Liver (tissue), 9 donors: ENCODE measurements around the gene SIRT5. TPM values are rescaled to one million over a fixed set of nuclear protein-coding genes. Genes with fewer than 3 reads are reported as not detected.

Experiments
- DNase-seq: peaks from one replicate; pipeline ENCODE4 v3.0.0-alpha.2; 2017; ENCODE audit warnings: low spot score
- H3K27ac ChIP-seq, 2 donors: one replicate each; pipeline ENCODE4 v1.7.0; 2013; ENCODE audit warnings: inconsistent platforms in 2 of 2, low read length in 2 of 2, control low read depth in 1 of 2, low read depth in 1 of 2, mild to moderate bottlenecking in 1 of 2
- H3K27me3 ChIP-seq, 4 donors: one replicate each; pipeline versions ENCODE4 v1.6.1 to v1.7.0; 2013; ENCODE audit warnings: low read length in 3 of 4, inconsistent platforms in 1 of 4, mild to moderate bottlenecking in 1 of 4, moderate library complexity in 1 of 4; ENCODE audit not compliant: control insufficient read depth in 4 of 4, insufficient read depth in 4 of 4
- H3K36me3 ChIP-seq, 4 donors: one replicate each; pipeline versions ENCODE4 v1.6.1 to v1.7.0; 2013; ENCODE audit warnings: low read length in 3 of 4, mild to moderate bottlenecking in 3 of 4, low read depth in 1 of 4, moderate library complexity in 1 of 4; ENCODE audit not compliant: control insufficient read depth in 4 of 4, insufficient read depth in 3 of 4
- H3K4me1 ChIP-seq, 4 donors: one replicate each; pipeline versions ENCODE4 v1.6.1 to v1.7.0; 2013; ENCODE audit warnings: low read length in 3 of 4, mild to moderate bottlenecking in 3 of 4, moderate library complexity in 1 of 4; ENCODE audit not compliant: control insufficient read depth in 4 of 4, insufficient read depth in 4 of 4
- H3K4me3 ChIP-seq, 3 donors: one replicate each; pipeline versions ENCODE4 v1.6.1 to v1.7.0; 2013; ENCODE audit warnings: low read length in 3 of 3, control low read depth in 1 of 3, low read depth in 1 of 3, mild to moderate bottlenecking in 1 of 3
- H3K9ac ChIP-seq, 2 donors: one replicate each; pipeline ENCODE4 v1.7.0; 2013; ENCODE audit warnings: low read length in 2 of 2, mild to moderate bottlenecking in 2 of 2, moderate library complexity in 2 of 2, control low read depth in 1 of 2, low read depth in 1 of 2
- H3K9me3 ChIP-seq, 4 donors: one replicate each; pipeline versions ENCODE4 v1.6.1 to v1.7.0; 2013; ENCODE audit warnings: low read length in 3 of 4; ENCODE audit not compliant: control insufficient read depth in 4 of 4
- ATF3 ChIP-seq: IDR thresholded peaks from 2 replicates; pipeline ENCODE4 v1.6.1; 2016; ENCODE audit warnings: antibody characterized with exemption
- EGR1 ChIP-seq, 2 donors: IDR thresholded peaks; 2 replicates each; pipeline ENCODE4 v1.6.1; 2016 to 2018; ENCODE audit warnings: antibody characterized with exemption in 2 of 2, low read depth in 2 of 2
- FOXA1 ChIP-seq: IDR thresholded peaks from 2 replicates; pipeline ENCODE4 v1.6.1; 2016; ENCODE audit warnings: antibody characterized with exemption
- FOXA2 ChIP-seq: IDR thresholded peaks from 2 replicates; pipeline ENCODE4 v1.6.1; 2016; ENCODE audit warnings: antibody characterized with exemption
- HNF4A ChIP-seq, 2 donors: conservative IDR thresholded peaks; 2 replicates each; pipeline ENCODE4 v1.6.1; 2016; ENCODE audit warnings: antibody characterized with exemption in 2 of 2, mild to moderate bottlenecking in 2 of 2
- HNF4G ChIP-seq: IDR thresholded peaks from 2 replicates; pipeline ENCODE4 v1.6.1; 2016; ENCODE audit warnings: antibody characterized with exemption
- JUND ChIP-seq, 2 donors: IDR thresholded peaks; 2 replicates each; pipeline ENCODE4 v1.6.1; 2016; ENCODE audit warnings: antibody characterized with exemption in 2 of 2
- RAD21 ChIP-seq, 2 donors: IDR thresholded peaks; 2 replicates each; pipeline ENCODE4 v1.6.1; 2016; ENCODE audit warnings: antibody characterized with exemption in 2 of 2, mild to moderate bottlenecking in 2 of 2
- REST ChIP-seq: IDR thresholded peaks from 2 replicates; pipeline ENCODE4 v1.6.1; 2016; ENCODE audit warnings: antibody characterized with exemption, mild to moderate bottlenecking
- RXRA ChIP-seq, 2 donors: IDR thresholded peaks; 2 replicates each; pipeline ENCODE4 v1.6.1; 2017 to 2018; ENCODE audit warnings: antibody characterized with exemption in 2 of 2, mild to moderate bottlenecking in 1 of 2
- SP1 ChIP-seq: IDR thresholded peaks from 2 replicates; pipeline ENCODE4 v1.6.1; 2018; ENCODE audit warnings: antibody characterized with exemption, mild to moderate bottlenecking
- YY1 ChIP-seq: IDR thresholded peaks from 2 replicates; pipeline ENCODE4 v1.6.1; 2016; ENCODE audit warnings: antibody characterized with exemption, mild to moderate bottlenecking
- WGBS: extraction: QIAGEN DNeasy Blood & Tissue Kit; methylation state at CpG from one replicate; pipeline ENCODE4 v1.1.7; 2013; 5-methylcytosine and 5-hydroxymethylcytosine counted together
- polyA plus RNA-seq, 2 donors: library from polyadenylated mRNA; stranded (reverse) in 1 of 2; unstranded in 1 of 2; fragments of 200-250 nt in 1 of 2; fragments of >200 nt in 1 of 2; fragmentation: Nextera tagmentation in 1 of 2; extraction: Ambion mirVana in 1 of 2; gene quantifications; one replicate each; pipeline versions ENCODE4 v1.2.1 to v1.2.3, GENCODE V29; 2013 to 2015
- total RNA-seq, 2 donors: library from RNA; depleted of rRNA; stranded (reverse); fragments of >200 nt; gene quantifications; one replicate each; pipeline ENCODE4 v1.2.3, GENCODE V29; 2014
- donor health status: healthy.
- donor health status: healthy.
- donor health status: healthy.
- donor health status: healthy.
- donor health status: healthy.

Gene SIRT5
- total and polyA plus RNA-seq, 4 donors = 7.5 to 12.6 (median 8.8) TPM

GRCh38 chr6:13643125-13643524, 68.7 kb downstream of the SIRT5 start:
- Histone ChIP-seq H3K4me3 (no peak overlapping the region), H3K27ac (no peak overlapping the region), H3K4me1 (no peaks in the 10 kb centered on the region), H3K36me3 (peaks cover 2 to 15% (median 9%) of the 10 kb centered on the region in 4 donors), H3K27me3 (no peaks in the 10 kb centered on the region), H3K9ac (no peak overlapping the region), H3K9me3 (no peaks in the 10 kb centered on the region)
- DNase-seq = no peak
- 86% methylated on average over 3 of the region's 3 CpGs for WGBS
- TF ChIP-seq ATF3 (no peak), RXRA (IDR thresholded peaks at IDR 0.05) (no peak), HNF4G (no peak)

GRCh38 chr6:13648850-13649249, 74.4 kb downstream of the SIRT5 start:
- TF ChIP-seq JUND (IDR thresholded peaks at IDR 0.05) (no peak), HNF4A (conservative IDR thresholded peaks at IDR 0.05) (no peak), REST (no peak)
- H3K9me3 ChIP-seq = no peaks in the 10 kb centered on the region
- no peak overlapping the region for H3K9ac ChIP-seq
- H3K36me3 ChIP-seq = peaks cover 0 to 9% (median 5%) of the 10 kb centered on the region in 4 donors
- H3K4me3 ChIP-seq = no peak overlapping the region
- DNase-seq = no peak
- no peaks in the 10 kb centered on the region for H3K4me1 ChIP-seq
- H3K27ac ChIP-seq = no peak overlapping the region
- H3K27me3 ChIP-seq = no peaks in the 10 kb centered on the region

GRCh38 chr6:13649393-13649792, 75.0 kb downstream of the SIRT5 start:
- TF ChIP-seq ATF3 = no peak
- no peak for TF ChIP-seq YY1
- no peak for TF ChIP-seq EGR1 (IDR thresholded peaks at IDR 0.05; ENCODE audit: low read depth in 2 of 2)
- no peak for TF ChIP-seq REST
- no peak for TF ChIP-seq RAD21 (IDR thresholded peaks at IDR 0.05)
- no peak for TF ChIP-seq FOXA1
- TF ChIP-seq SP1 = no peak
- TF ChIP-seq FOXA2 = no peak
- no peak for TF ChIP-seq JUND (IDR thresholded peaks at IDR 0.05)
- TF ChIP-seq HNF4G = no peak
- DNase-seq = no peak
- H3K27me3 ChIP-seq = no peaks in the 10 kb centered on the region
- 96% methylated on average over 4 of the region's 4 CpGs for WGBS
- H3K9ac ChIP-seq = no peak overlapping the region
- H3K36me3 ChIP-seq = peaks cover 0 to 9% (median 4%) of the 10 kb centered on the region in 4 donors
- H3K27ac ChIP-seq = no peak overlapping the region
- H3K4me3 ChIP-seq = no peak overlapping the region
- no peaks in the 10 kb centered on the region for H3K9me3 ChIP-seq
- H3K4me1 ChIP-seq = no peaks in the 10 kb centered on the region
